Kidney glomerular epithelial cell (primary cell): ENCODE data around the gene SUPT20HL1.
"Not testable (repeated sequence)": the region's sequence is repeated elsewhere in the genome, so short reads cannot be mapped to it uniquely, and the experiment has no call there.

Experiments
- DNase-seq: peaks from one replicate; lab custom pipeline; 2025; lab: John Stamatoyannopoulos, UW

The SUPT20HL1 gene

DNA sequence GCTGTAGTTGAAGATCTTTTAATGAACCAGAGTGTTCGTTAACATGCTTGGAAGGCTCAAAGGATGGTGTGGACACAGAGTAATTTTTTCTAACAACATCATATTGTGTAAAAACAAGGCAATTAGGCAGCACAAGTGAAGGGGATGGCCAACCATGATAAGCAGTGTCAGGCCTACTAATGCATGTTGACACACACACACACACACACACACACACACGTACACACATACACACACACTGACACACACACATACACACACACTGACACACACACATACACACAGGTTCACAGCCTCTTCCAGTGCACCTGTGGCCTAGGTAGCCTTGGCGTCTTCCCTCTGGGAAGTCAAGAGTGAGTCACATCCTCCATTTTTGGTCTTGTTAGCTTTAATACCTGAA lies at the start of gene SUPT20HL1:
TSS of gene SUPT20HL1 (plus strand) at position 368 of the 400 bp plus-strand sequence. CDS start 2,122 bp downstream, outside the sequence.
- no peak for DNase-seq

DNA sequence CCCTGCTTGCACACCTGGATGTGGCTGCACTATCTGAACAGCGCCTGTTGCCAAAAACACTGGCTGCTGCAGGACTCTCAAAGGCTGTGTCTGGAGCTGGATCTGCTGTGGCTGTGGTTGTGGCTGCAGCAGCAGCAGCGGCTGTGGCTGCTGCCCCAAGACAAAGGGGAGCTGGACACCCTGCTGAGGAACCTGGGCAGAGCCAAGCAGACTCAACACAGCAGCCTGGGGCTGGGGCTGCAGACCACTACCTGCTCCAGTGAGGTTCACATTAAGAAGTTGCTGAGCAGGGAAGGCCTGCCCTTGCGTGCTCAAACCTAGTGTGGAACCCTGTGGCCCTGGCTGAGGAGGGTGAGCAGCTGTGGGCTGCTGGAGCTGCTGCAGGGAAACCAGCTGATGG lies 49.5 kb upstream of the SUPT20HL1 start:
- DNase-seq, result not testable (repeated sequence)

DNA sequence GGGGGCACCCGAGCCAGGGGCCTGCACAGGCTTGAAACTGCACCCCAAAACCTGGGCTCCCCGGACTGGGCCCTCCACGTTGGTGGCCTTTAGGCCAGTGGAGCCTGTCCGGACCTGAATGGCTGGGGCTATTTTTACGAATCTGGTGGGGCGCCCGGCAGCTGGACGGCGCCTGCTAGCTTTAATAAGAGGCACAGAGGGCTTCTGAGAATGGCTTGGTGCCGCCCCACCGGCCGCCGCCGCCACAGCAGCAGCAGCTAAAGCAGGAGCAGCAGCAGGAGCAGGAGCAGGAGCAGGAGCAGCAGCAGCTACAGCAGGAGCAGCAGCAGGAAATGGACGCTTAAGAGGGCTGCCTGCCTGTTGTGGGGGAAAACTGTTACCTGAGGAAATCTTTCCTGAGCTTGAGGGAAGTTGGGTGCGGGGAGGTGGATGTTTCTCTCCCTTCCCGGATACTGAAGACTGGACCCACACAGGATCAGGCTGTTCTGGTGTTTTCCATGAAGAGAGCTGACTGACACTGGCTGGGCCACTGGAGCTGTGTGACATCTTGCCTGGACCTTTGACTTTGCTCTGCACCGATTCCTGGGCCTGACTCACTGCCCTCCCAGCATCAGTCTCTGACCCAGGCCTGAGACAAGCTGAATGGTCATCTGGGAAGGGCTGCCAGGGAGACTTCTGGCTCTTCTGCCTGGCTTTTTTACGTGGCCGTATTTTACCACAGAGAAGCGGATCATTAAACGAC lies 48.8 kb upstream of the SUPT20HL1 start:
- DNase-seq, result not testable (repeated sequence)

DNA sequence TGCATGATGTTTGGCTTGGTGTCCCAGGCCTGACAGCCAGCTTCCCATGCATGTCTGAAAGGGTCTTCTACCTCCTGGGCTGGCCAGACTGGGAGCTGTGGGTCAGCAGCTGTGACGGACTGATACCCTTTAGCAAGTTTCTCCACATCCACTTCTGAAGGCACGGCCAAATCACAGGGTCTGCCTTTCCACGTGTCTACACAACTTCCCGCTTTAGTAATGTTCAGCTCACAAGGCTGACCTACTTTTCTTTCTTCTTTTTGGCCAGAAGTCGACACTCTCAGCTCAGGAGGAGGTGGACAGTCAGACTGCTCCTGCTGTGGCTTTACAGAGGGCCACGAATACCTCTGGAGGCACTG lies 48.2 kb upstream of the SUPT20HL1 start:
- not testable (repeated sequence) for DNase-seq

DNA sequence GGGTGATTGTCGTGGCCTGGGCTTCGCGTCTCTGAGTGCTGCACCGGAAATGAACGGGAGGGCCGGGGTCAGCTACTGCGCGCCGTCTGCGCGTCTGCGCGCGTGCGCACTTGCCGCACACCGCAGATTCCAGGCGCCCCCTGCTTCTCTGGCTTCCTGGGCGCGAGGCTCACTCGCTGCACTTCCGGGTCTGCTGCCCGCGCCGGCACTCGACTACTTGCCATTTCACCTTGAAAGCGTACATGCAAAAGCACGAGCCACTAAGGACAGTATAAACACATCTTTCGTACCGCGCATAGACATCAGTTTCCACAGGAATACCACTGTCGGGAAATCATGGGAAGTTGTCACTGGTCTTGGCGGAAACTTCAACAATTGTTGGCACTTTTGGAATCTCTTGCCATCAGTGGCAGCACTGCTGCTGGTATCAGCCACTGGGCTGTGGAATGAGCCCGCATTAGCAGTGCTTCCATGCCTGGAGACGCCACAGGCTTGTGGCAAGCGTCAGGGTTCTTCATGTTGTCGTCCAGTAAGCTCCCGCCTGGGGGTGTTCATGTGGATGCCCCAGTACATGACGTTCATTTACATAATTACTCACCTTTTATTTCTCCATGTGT lies 46.3 kb upstream of the SUPT20HL1 start, which contains the start of gene SUPT20HL2:
TSS of gene SUPT20HL2 (minus strand) at position 51 of the 617 bp plus-strand sequence. CDS start 754 bp downstream, outside the sequence.
- DNase-seq, result no peak

DNA sequence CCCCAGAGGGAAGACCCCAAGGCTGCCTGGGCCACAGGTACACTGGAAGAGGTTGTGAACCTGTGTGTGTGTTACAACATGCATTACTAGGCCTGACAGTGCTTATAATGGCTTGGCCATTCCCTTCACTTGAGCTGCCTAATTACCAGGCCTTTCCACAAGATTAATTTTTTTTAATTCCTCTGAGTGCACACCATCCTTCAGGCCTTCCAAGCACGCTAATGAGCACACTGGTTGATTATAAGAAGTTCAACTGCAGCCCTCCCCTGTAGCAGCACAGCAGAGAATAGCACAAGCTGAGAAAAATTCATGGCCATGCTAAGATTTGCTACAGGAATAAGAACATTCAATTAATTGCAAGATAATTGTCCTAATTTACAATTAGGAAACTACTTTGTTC lies 44.3 kb upstream of the SUPT20HL1 start:
- DNase-seq, result no peak

DNA sequence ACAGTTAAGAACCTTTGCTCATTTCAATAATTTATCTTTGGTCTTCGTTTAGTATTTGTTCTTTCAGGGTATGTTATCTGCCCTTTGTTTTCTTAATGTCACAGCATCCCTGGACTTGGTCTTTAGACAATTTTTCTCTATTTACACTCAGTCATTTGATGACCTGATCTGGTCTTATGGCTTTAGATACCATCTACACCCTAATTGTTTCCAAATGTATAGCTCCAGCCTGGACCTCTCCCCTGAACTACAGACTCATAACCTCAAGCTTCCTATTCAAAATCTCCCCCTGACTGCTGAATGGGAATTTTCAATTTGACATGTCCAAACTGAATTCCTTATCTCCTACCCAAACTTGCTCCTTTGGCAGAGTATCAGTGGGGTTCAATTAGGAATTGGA lies 42.9 kb upstream of the SUPT20HL1 start:
- no peak for DNase-seq

DNA sequence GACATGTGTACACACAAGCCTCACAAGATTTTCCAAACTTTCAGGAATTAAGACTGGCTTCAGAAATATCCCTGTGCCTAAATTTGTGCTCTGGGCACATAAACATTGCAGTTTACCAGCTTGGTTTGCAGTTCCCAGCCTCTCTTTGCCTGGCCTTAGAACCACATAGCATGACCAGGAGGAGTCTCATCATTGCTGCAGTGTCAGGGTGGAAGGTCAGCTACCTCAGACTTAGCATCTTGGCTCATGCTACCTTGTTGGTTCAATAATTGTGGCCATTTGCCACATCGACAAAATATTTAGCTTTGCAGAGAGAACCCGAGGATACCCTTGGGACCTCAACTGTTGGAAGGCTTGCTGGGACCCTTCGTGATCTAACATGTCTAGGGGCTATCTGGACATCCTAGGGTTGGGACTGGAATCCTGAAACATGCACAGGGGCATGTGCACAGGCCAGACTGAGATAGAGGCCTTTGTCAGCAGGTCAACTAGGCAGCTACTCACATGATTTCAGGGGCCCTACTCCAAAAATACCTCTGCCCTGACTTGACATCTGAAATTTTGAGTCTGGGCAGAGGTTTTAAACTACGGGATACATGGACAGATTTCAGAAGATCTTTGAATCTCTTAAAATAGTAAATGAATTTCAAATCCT lies 38.6 kb upstream of the SUPT20HL1 start:
- DNase-seq, result no peak

DNA sequence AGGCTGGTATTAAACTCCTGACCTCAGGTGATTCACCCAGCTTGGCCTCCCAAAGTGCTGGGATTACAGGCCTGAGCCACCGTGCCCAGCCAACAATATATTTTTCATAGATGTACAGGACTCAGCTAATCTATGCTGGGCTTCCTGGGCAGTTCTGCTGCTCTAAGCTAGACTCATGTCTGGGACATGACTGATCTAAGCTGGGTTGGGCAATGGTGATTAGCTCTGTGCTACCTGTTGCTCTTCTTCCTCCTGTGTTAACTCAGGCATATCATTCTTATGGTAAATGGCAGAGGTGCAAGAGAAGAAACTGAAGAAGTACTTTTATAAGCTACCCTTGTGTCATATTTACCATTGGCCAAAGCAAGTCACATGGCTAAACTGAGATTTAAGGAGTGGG lies 35.2 kb upstream of the SUPT20HL1 start:
- no peak for DNase-seq

DNA sequence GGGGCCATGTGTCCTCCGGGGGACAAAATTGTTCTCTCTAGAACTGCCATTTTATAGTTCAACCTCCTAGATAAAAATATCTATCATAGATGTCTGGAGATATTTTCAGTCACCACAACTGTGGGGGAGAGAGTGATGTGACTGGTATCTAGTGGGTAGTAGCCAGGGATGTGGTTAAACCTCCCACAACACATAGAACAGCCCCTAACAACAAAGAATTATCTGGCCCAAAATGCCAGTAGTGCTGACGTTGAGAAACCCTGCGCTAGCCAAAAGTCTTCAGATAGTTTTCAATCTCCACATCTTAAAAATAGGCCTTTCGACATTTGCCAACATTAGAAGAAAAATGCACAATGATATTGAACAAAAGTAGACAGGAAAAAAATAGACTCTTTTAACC lies 27.6 kb upstream of the SUPT20HL1 start:
- DNase-seq, result no peak

DNA sequence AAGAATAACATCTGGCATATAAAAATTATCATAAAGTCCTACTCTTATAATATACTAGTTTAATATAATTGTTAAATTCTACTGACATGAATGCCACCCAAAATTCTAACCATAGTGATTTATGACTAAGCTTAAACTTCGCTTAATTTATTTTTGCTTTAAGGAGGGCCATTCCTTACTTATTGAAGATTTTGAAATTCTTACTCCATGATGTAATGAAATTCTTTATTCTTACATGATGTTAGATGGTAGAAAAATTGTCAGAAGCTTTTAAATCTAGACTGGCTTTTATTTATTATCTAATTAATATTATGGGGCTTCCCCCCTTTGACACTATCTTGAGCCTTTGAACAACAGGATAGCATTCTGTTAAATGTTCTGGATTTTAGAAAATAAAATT lies 27.1 kb upstream of the SUPT20HL1 start:
- no peak for DNase-seq

DNA sequence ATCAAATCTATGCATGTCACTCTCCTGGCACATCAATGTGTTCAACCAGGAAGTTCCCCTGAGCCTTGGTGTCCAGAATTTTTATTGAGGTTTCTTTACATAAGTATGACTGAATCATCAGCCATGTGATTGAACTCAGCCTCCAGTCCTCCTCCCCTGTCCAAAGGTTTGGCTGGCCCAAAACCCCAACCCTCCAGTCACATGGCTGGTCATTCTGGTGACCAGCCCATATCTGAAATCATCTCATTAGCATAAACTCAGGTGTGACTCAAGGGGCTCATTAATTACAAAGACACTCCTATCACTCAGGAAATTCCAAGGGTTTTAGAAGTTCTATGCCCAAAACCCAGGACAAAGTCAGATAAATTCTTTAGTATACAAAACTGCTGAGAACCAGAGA lies 26.0 kb upstream of the SUPT20HL1 start:
- no peak for DNase-seq

DNA sequence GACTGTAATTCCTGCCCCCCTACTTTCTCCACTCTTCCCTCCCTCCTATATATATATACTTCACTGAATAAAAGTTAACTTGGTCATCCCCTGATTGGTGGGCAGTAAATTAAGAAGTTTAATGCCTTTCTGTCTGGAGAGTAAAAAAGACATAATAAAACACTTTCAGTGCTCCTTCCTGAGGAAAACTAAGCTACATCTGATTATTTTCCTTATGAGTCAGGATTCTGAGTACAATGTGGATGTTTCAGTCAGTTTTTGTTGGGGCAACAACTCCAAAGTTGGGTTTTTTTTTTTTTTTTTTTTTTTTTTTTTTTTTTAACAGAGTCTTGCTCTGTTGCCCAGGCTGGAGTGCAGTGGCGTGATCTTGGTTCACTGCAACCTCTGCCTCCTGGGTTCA lies 24.6 kb upstream of the SUPT20HL1 start:
- no peak for DNase-seq

DNA sequence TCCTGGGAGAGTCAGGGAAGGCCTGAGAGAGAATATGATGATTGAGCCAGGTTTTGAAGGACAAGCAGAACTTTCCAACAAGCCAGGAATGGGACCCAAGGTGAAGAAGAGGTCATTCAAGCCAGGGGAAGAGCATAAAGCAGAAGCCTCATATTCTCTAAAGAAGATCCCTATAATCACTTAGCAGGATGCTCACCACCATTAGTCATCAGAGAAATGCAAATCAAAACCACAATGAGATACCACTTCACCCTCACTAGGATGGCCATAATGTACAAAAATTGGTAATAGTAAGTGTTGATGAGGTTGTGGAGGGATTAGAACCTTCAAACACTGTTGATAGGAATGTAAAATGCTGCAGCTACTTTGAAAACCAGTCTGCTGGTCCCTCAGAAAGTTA lies 20.5 kb upstream of the SUPT20HL1 start:
- DNase-seq, result no peak

DNA sequence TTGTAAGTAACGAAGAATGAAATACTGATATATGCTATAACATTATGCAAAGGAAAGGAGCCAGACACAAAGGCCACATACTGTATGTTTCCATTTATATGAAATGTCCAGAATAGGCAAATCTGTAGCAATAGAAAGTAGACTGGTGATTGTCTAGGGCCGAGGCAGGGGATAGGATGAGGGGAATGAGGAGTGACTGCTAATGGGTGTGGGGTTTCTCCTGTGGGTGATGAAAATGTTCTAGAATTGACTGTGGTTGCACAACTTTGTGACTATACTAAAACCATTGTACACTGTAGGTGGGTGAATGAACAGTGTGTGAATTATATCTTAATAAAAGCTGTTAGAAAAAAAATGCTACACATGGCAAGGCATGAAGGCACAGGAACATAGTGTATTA lies 19.9 kb upstream of the SUPT20HL1 start:
- no peak for DNase-seq

DNA sequence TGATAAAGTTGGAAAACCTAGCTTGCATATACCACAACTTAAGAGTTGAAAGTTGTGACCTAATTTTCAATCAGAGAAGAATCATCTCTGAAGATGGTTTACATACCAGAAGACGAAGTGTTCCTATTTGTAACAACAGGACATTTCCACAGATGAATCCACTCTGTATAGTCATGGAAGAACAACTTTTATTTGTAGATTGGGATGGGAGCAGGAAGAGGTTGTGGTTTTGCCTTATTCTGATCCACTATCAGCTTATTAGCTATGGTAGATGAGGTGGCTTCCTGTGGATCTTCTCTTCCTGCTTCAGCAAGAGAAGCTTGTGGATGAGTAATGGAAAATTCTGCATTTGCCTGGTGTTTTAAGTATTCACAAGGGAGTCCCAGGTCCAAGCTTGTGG lies 18.6 kb upstream of the SUPT20HL1 start:
- no peak for DNase-seq

DNA sequence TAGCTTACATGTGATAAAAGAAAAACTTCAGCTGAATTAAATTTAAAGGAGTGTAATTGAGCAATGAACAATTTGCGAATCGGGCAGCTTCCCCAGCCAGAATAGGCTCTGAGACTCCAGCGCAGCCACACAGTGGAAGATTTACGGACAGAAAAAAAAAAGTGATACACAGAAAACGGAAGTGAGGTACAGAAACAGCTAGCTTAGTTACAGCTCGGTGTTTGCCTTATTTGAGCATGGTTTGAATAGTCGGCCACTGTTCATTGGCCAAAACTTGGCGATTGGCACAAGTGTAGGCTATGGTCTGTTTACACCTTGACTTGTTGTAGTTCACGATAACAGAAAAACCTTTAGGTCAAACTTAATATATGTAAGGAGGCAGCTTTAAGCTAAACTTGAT lies 16.7 kb upstream of the SUPT20HL1 start:
- no peak for DNase-seq

DNA sequence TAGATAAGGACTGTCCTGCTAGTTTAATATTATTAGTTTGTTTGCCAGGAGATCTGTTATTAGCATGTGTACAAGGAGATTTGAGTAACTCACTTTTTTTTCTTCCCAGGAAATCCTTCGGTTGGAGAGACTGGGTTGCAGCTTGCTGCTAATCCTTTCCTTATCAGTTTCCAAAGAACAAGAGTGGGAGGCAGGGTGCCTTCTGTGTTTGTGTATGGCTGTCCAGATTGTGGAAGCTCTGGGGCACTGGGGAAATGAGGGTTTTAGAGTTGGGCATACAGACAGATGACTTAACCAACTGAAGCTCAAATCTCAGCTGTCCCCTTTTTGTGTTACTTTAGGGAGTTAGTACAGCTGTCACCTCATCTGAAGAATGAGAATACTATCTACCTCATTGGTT lies 12.6 kb upstream of the SUPT20HL1 start:
- no peak for DNase-seq

DNA sequence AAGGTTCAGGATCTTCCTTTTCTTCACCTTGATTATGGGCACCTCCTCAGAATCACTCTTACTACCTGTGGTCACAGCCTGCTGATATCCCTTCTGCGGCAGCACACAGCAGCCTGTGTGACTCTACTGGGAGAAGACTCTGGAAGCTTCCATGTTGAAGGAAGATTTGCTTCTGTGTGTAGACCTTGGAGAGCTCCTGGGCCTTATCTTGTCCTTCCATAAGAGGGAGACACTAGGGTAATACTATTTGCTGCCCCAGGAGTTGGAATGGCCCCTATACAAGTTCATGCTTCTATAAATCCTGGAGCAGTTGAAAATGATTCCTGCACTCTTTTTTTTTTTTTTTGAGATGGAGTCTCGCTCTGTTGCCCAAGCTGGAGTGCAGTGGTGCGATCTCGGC lies 10.2 kb upstream of the SUPT20HL1 start:
- no peak for DNase-seq

DNA sequence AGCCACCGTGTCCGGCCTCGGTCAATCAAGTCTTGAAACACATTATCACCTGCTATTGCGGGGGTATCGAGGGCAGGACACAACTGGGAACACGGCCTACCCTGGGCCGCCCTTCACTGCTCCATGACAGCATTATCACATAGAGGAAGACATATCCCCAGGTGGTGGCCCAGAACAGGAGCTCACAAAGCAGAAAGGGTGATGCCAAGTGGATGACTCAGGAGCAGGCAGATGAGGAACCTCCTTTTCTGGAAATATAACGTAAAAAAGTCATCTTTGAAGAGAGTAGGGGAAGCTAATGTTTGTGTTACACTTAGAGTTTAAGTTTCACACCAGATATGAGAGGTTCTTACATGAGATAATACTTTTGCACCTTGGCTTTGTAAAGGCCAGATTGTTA lies 5.3 kb upstream of the SUPT20HL1 start:
- DNase-seq, result no peak

DNA sequence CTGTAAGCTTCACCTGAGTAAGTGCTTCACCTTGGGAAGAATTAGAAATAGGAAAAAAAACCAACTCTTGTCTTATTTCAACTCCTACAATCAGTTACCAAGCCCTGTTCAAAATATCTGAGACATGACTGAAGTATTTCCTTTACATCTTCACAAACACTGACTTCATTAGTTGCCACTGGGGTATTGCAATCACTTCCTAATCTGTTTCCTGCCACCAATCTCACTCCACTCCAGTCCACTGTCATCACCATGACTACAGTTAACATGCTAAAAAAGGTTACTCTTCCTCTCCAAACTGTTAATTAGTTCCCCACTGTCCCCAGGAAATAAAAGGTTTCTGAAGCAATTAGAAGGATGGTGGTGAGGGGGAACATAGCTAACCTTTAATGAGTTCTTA lies 3.3 kb upstream of the SUPT20HL1 start:
- no peak for DNase-seq

DNA sequence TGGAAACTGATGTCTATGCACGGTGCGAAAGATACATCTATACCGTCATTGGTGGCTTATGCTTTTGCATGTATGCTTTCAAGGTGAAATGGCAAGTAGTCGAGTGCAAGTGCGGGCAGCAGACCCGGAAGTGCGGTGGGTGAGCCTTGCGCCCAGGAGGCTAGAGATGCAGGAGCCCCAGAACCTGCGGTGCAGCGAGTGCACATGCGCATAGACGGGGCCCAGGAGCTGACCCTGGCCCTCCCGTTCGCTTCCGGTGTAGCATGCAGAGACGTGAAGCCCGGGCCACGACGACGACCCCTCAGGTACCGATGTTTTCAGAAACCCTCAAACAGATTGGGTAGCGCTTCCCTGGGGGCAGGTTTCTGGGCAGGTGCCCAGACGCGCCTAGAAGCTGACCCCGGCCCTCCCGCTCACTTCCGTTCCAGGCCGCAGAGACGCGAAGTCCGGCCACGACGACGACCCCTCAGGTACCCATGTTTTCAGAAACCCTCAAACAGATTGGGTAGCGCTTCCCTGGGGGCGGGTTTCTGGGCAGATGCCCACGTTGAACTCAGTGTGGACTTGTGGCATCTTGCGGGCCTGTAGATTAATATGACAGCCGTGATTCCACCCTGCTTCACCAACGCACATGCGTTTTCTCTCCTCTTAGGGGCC lies 1.8 kb downstream of the SUPT20HL1 start:
- DNase-seq, result not testable (repeated sequence)
